Embryonic facial prominence (tissue), 1 donor: ENCODE data around the gene SWT1.
"Not testable (repeated sequence)": the region's sequence is repeated elsewhere in the genome, so short reads cannot be mapped to it uniquely, and the experiment has no call there.

Experiments
- DNase-seq: peaks from one replicate; pipeline ENCODE4 v3.0.0-alpha.2; 2016; ENCODE audit errors: extremely low spot score

The SWT1 gene

DNA sequence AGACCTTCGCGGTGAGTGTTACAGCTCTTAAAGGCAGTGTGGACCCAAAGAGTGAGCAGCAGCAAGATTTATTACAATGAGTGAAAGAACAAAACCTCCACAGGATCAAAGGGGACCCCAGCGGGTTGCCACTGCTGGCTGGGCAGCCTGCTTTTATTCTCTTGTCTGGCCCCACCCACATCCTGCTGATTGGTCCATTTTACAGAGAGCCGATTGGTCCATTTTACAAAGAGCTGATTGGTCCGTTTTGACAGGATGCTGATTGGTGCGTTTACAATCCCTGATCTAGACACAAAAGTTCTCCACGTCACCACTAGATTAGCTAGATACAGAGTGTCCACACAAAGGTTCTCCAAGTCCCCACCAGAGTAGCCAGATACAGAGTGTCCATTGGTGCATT, 164.1 kb downstream of the SWT1 start:
- DNase-seq: not testable (repeated sequence)

DNA sequence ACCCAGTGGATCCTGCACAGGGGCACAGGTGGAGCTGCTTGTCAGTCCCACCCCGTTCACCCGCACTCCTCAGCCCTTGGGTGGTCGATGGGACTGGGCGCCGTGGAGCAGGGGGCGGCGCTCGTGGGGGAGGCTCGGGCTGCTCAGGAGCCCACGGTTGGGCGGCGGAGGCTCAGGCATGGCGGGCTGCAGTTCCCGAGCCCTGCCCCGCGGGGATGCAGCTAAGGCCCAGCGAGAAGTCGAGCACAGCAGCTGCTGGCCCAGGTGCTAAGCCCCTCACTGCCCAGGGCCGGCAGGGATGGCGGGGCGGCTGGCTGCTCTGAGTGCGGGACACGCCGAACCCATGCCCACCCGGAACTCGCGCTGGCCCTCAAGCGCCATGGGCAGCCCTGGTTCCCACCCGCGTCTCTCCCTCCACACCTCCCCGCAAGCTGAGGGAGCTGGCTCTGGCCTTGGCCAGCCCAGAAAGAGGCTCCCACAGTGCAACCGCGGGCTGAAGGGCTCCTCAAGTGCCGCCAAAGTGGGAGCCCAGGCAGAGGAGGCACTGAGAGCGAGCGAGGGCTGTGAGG, 164.8 kb downstream of the SWT1 start:
- not testable (repeated sequence) for DNase-seq

GRCh38 chr1:185322636-185323035, 165.7 kb downstream of the SWT1 start:
- DNase-seq: no peak

DNA sequence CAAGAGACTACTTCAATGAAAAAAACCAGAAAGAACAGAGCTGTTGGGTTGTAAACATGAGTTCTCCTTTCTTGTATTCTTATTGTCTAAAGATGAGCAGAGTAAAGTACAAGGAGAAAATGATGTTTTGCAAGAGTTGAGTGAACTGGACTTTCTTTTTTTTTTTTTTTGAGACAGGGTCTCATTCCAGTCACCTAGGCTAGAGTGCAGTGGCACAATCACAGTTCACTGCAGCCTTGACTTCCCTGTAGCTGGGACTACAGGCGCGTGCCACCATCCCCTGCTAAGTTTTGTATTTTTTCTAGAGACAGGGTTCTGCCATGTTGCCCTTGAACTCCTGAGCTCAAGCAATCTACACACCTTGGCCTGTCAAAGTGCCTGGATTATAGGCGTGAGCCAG, 167.2 kb downstream of the SWT1 start:
- no peak for DNase-seq

- no peak for DNase-seq
Measured at GRCh38 chr1:185325413-185325812, 168.4 kb downstream of the SWT1 start.

GRCh38 chr1:185328255-185328654, 171.3 kb downstream of the SWT1 start:
- no peak for DNase-seq

DNA sequence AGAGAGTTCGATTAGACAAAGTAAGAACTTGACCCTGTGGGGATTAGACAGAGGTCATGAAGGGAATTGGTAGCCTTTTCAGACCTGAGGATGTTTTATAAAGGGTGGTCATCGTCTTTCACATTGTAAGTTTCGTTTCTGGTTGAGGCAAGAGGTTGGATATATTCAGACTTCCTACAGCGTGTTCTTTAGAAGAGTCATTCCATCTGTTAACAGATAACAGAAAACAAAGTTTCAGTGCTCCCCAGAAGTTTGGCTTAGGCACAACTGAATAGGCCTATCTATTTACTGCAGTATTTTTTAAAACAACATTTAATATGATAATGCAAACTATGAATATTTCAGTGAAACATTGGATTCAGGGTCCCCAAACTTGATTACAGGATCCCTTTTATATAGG, 177.2 kb downstream of the SWT1 start:
- DNase-seq: no peak

DNA sequence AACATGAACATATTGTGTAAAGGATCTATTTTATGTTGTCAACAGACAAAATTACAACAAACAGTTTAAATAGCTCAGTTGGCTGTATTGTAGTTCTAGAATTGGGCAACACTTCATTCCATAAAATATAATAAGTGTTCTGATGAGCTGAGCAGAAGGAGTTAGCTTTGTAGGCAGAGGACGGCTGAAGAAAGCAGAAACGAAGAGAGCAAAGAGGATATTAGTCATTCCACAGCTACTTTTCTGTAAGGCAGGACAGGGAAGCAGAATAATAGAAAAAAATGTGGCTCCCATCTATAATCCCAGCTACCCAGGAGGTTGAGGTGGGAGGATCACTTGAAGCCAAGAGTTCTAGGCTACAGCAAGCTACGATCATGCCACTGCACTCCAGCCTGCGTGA, 180.3 kb downstream of the SWT1 start:
- DNase-seq: no peak

DNA sequence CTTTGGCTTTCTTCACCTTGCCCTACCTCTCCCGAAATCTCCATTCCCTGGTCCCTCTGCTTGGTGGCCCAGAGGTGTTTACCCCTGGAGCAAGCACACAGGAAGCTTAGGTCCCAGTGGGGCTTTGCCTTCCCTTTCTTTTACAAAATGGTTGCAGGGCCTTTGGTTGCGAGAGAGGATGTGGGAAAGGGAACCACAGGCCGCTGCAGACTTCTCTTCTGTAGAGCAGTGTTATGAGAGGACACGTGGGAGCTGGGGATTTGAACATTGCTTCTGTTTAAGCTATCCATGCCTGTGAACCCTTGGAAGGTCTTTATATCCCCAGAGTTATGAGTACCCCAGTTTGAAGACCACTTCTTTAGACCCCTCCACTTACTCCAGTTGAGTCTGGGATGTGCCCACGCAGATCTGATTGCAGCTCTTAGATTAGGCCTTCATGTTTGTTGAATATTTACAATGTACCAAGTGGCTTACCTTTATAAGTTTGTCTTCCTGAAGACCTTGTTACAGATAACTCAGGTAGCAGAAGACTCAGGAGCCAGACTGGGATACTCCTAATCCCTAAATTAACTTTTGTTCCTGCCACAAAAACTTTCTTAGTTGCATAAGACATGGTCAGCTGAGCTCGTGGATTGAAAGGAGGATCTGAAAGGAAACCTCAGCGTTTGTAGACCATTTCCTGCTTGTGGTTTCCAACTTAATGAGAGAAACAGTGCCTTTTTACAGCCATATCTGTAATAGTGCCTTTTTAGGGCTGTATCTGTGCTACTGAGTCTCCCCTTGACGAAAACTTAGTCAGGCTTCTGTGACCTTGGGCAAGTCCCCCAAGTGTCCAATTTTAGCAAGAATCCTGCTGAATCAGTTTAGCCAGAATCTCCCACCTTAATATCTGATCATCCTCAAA, 182.0 kb downstream of the SWT1 start:
- DNase-seq: no peak

GRCh38 chr1:185341196-185341781, 184.3 kb downstream of the SWT1 start:
- no peak for DNase-seq
